OCI-LY7 (cell line): ENCODE measurements around the gene VAMP2. TPM values are rescaled to one million over a fixed set of nuclear protein-coding genes. Genes with fewer than 3 reads are reported as not detected.
"Not testable (repeated sequence)": the region's sequence is repeated elsewhere in the genome, so short reads cannot be mapped to it uniquely, and the experiment has no call there.

Experiments used
- BruUV-seq: library from RNA; stranded (reverse); fragments of 400-500 nt; replicated peaks from 2 replicates; lab custom pipeline; 2021; lab: Mats Ljungman, UMichigan
- CTCF ChIA-PET: fragments of 300-600 bp; sonication (Branson Sonifier 250); formaldehyde crosslinking; loops from one replicate; lab custom pipeline; 2022; ENCODE audit warnings: antibody characterized with exemption; ENCODE audit not compliant: unreplicated experiment; lab: Charles Lee
- POLR2A ChIA-PET: fragments of 300-600 bp; sonication (Branson Sonifier 250); formaldehyde crosslinking; loops from one replicate; lab custom pipeline; 2022; ENCODE audit warnings: antibody characterized with exemption; lab: Charles Lee
- DNase-seq: peaks from one replicate; pipeline ENCODE4 v3.0.0-alpha.2; 2015; ENCODE audit warnings: low spot score
- H2AFZ ChIP-seq: fragments of 200-600 bp; sonication (generic), shearing (Covaris generic); 2 replicates; pipeline ENCODE4 v1.6.1; 2014; ENCODE audit warnings: mild to moderate bottlenecking, antibody characterized with exemption, low read length, moderate library complexity
- H3K27ac ChIP-seq: fragments of 200-600 bp; sonication (generic); 2 replicates; pipeline ENCODE4 v1.5.1; 2014; ENCODE audit warnings: mixed run types, low read depth, mild to moderate bottlenecking, moderate library complexity, low read length, inconsistent platforms; ENCODE audit not compliant: poor library complexity, severe bottlenecking
- H3K36me3 ChIP-seq: fragments of 200-600 bp; sonication (generic); 2 replicates; pipeline ENCODE4 v1.6.1; 2014; ENCODE audit warnings: mild to moderate bottlenecking, antibody characterized with exemption, low read length, moderate library complexity, mixed read lengths; ENCODE audit not compliant: insufficient read depth
- H3K4me1 ChIP-seq: fragments of 200-600 bp; sonication (generic); 2 replicates; pipeline ENCODE4 v1.5.1; 2014; ENCODE audit warnings: mild to moderate bottlenecking, low read length; ENCODE audit not compliant: insufficient read depth, poor library complexity, severe bottlenecking
- H3K4me2 ChIP-seq: fragments of 200-600 bp; sonication (generic); 2 replicates; pipeline ENCODE4 v1.6.1; 2014; ENCODE audit warnings: mild to moderate bottlenecking, low read length
- H3K4me3 ChIP-seq: fragments of 200-600 bp; sonication (generic); 2 replicates; pipeline ENCODE4 v1.5.1; 2014; ENCODE audit warnings: mild to moderate bottlenecking, low read depth, low read length; ENCODE audit not compliant: poor library complexity, severe bottlenecking
- H3K79me2 ChIP-seq: fragments of 200-600 bp; sonication (generic); 2 replicates; pipeline ENCODE4 v1.6.1; 2016; ENCODE audit warnings: low read depth, mild to moderate bottlenecking, low read length, moderate library complexity, mixed read lengths; ENCODE audit not compliant: insufficient read depth
- H3K9me2 ChIP-seq: fragments of 200-600 bp; sonication (generic); 2 replicates; pipeline ENCODE4 v1.6.1; 2016; ENCODE audit warnings: mild to moderate bottlenecking, low read length, mixed read lengths; ENCODE audit not compliant: insufficient read depth
- H3K9me3 ChIP-seq: fragments of 200-600 bp; sonication (generic); 2 replicates; pipeline ENCODE4 v1.6.1; 2014; ENCODE audit warnings: mild to moderate bottlenecking, mixed run types, low read length, mixed read lengths
- H4K20me1 ChIP-seq: fragments of 200-600 bp; sonication (generic); 2 replicates; pipeline ENCODE4 v1.6.1; 2014; ENCODE audit warnings: mild to moderate bottlenecking, antibody characterized with exemption, low read length, moderate library complexity, mixed read lengths; ENCODE audit not compliant: insufficient read depth
- EZH2phosphoT487 ChIP-seq: fragments of 200-600 bp; sonication (generic); IDR thresholded peaks from 2 replicates; pipeline ENCODE4 v1.6.1; 2018; ENCODE audit warnings: low read depth, borderline replicate concordance, mild to moderate bottlenecking, mixed run types, antibody characterized with exemption, low read length, moderate library complexity, mixed read lengths
- intact Hi-C: fragments of 100-400 bp; cut with micrococcal nuclease; formaldehyde crosslinking; loops from one replicate; pipeline ENCODE4 v1.10.0; 2022; ENCODE audit not compliant: unreplicated experiment
- total RNA-seq, 2 experiments: library from RNA; depleted of rRNA in 1 of 2; stranded (reverse); fragments of >200 nt in 1 of 2; shearing (Covaris generic) in 1 of 2; gene quantifications; 2 replicates each; pipeline ENCODE4 v1.2.3, GENCODE V29; 2014 to 2022
- TF ChIP-seq, protein P1 (sequence below): fragments of 200-600 bp; sonication (generic); conservative IDR thresholded peaks from 2 replicates; pipeline ENCODE4 v1.5.1; 2014; ENCODE audit warnings: mild to moderate bottlenecking, antibody characterized with exemption, low read length, moderate library complexity, mixed read lengths

The VAMP2 gene
- total RNA-seq, 2 experiments from 2014 or later = 21.2 to 40.9 TPM

GRCh38 chr17:8175795-8176196 is 13.0 kb upstream of the VAMP2 start:
- ChIA-PET POLR2A (interaction anchor here (0.6 to 1.1 kb wide), 6 partner anchors 16 to 101 kb away, joined by 3 to 6 read pairs (median 3); partner anchors contain the start of genes CTC1 and PER1), CTCF (interaction anchor here (0.6 kb wide), 1 partner anchor 1151 kb away, joined by 4 read pairs; no protein-coding TSS in a partner anchor)
- Histone ChIP-seq H3K9me2 (no peaks in the 10 kb centered on the region), H3K36me3 (no peaks in the 10 kb centered on the region), H4K20me1 (no peaks in the 10 kb centered on the region), H3K4me1 (peaks cover 36% of the 10 kb centered on the region), H3K4me3 (peak overlapping the region; percentile 81), H2AFZ (peak overlapping the region; percentile 91), H3K79me2 (peaks cover 5% of the 10 kb centered on the region; the same call in 1 of the 2 replicates), H3K9me3 (no peaks in the 10 kb centered on the region), H3K4me2 (peak overlapping the region; percentile 99), H3K27ac (peak overlapping the region; percentile 91)
- TF ChIP-seq, protein P1, sequence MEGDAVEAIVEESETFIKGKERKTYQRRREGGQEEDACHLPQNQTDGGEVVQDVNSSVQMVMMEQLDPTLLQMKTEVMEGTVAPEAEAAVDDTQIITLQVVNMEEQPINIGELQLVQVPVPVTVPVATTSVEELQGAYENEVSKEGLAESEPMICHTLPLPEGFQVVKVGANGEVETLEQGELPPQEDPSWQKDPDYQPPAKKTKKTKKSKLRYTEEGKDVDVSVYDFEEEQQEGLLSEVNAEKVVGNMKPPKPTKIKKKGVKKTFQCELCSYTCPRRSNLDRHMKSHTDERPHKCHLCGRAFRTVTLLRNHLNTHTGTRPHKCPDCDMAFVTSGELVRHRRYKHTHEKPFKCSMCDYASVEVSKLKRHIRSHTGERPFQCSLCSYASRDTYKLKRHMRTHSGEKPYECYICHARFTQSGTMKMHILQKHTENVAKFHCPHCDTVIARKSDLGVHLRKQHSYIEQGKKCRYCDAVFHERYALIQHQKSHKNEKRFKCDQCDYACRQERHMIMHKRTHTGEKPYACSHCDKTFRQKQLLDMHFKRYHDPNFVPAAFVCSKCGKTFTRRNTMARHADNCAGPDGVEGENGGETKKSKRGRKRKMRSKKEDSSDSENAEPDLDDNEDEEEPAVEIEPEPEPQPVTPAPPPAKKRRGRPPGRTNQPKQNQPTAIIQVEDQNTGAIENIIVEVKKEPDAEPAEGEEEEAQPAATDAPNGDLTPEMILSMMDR = no peak
- no peak for TF ChIP-seq EZH2phosphoT487
- intact Hi-C loops = no loop called here
- no TSS peak for BruUV-seq
- peak; percentile 41 for DNase-seq

GRCh38 chr17:8173871-8174322 is 11.1 kb upstream of the VAMP2 start:
- peak overlapping the region; percentile 81 for H3K4me3 ChIP-seq
- POLR2A ChIA-PET = interaction anchor here (0.8 to 2.3 kb wide), 16 partner anchors 10 to 337 kb away, joined by 3 to 18 read pairs (median 4); partner anchors contain the start of genes BORCS6, CTC1, PFAS and SLC25A35
- no peaks in the 10 kb centered on the region for H3K36me3 ChIP-seq
- H2AFZ ChIP-seq = peak overlapping the region; percentile 73; the same call in 1 of the 2 replicates
- peak overlapping the region; percentile 91 for H3K27ac ChIP-seq
- peak; percentile 44 for DNase-seq
- no TSS peak for BruUV-seq
- CTCF ChIA-PET = interaction anchor here (0.6 kb wide), 1 partner anchor 14 kb away, joined by 5 read pairs; no protein-coding TSS in a partner anchor
- peaks cover 5% of the 10 kb centered on the region; the same call in 1 of the 2 replicates for H3K79me2 ChIP-seq
- peak overlapping the region; percentile 99 for H3K4me2 ChIP-seq
- H3K4me1 ChIP-seq = peaks cover 36% of the 10 kb centered on the region
- intact Hi-C loops = no loop called here
- no peaks in the 10 kb centered on the region for H3K9me2 ChIP-seq
- no peak for TF ChIP-seq EZH2phosphoT487
- no peaks in the 10 kb centered on the region for H3K9me3 ChIP-seq
- no peaks in the 10 kb centered on the region for H4K20me1 ChIP-seq

DNA sequence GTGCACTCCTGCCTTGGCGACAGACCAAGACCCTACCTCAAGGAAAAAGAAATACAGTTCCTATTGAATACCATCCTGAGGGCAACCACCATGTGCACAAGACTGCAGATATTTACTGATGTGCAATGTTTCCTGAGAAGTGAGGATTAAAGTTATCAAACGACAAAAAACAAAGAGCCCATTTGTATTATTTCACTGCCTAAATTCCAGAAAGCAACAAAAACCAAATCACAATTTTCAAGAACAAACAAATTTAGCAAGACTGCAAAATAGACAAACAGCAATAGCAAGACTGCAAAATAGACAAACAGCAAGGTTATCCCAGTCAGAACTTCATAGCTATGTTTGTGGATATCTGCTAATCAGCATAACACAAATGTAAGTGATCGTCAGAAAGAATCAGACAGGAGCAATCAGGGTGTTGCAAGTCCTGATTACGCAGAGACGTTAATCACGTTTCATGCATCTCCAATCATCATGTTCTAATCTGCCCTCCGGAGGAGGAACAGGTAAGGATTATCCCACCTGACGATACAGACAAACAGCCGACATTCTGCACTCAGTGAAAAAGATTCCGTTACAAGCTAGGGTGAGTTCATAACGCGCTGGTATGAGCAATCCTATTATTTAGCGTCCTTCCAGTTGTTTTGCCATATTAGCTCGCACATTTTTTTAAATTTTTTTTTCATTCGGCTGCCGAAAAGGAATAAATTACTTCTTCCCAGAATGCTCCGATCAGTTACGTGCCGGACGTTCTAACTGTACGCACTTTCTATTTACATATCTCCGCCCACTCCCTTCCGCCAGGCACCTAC is 10.5 kb upstream of the VAMP2 start:
- TSS peak; percentile 91 for BruUV-seq
- ChIA-PET POLR2A (interaction anchor here (0.6 to 2.3 kb wide), 20 partner anchors 9 to 336 kb away, joined by 3 to 18 read pairs (median 4); partner anchors contain the start of genes BORCS6, CTC1, PFAS and SLC25A35), CTCF (no interaction called here)
- intact Hi-C loops = no loop called here
- no peaks in the 10 kb centered on the region for H3K9me2 ChIP-seq
- peak overlapping the region; percentile 91 for H3K27ac ChIP-seq
- H3K79me2 ChIP-seq = peaks cover 5% of the 10 kb centered on the region; the same call in 1 of the 2 replicates
- H3K4me1 ChIP-seq = peaks cover 36% of the 10 kb centered on the region
- no peaks in the 10 kb centered on the region for H3K9me3 ChIP-seq
- no peak for TF ChIP-seq EZH2phosphoT487
- TF ChIP-seq, protein P1 = no peak
- peak overlapping the region; percentile 81 for H3K4me3 ChIP-seq
- no peaks in the 10 kb centered on the region for H3K36me3 ChIP-seq
- no peaks in the 10 kb centered on the region for H4K20me1 ChIP-seq
- peak overlapping the region; percentile 99 for H3K4me2 ChIP-seq
- peak; percentile 95 for DNase-seq
- peak overlapping the region; percentile 73; the same call in 1 of the 2 replicates for H2AFZ ChIP-seq

DNA sequence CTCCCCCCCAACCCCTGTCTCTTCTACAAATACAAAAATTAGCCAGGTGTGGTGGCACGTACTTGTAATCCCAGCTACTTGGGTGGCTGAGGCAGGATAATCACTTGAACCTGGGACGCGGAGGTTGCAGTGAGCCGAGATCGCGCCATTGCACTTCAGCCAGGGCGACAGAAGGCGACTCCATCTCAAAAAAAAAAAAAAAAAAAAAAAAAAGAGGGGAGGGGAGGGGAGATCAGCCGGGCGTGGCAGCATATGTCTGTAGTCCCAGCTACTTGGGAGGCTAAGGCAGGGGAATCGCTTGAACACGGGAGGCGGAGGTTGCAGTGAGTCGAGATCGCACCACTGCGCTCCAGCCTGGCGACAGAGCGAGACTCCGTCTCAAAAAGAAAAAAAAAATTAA is 7.4 kb upstream of the VAMP2 start:
- H3K79me2 ChIP-seq, H3K4me2 ChIP-seq, H3K9me2 ChIP-seq, CTCF ChIA-PET, H4K20me1 ChIP-seq, DNase-seq, H3K27ac ChIP-seq, BruUV-seq, H3K9me3 ChIP-seq, intact Hi-C loops, H2AFZ ChIP-seq, H3K4me3 ChIP-seq, H3K36me3 ChIP-seq, POLR2A ChIA-PET: not testable (repeated sequence)
- peaks cover 22% of the 10 kb centered on the region for H3K4me1 ChIP-seq
